RCC 7860 (cell line): ENCODE results near the gene RMDN3.

ENCODE experiments used
- DNase-seq: peaks from one replicate; pipeline ENCODE4 v3.0.0-alpha.2; 2015; ENCODE audit warnings: low spot score
- FAIRE-seq: peaks from 2 replicates; lab custom pipeline; 2012; peaks lifted over from hg19 to GRCh38; lab: Jason Lieb, UNC

Gene RMDN3

GRCh38 chr15:40696228-40696627 lies 58.8 kb downstream of the RMDN3 start:
- no peak for FAIRE-seq

GRCh38 chr15:40695469-40695890 lies 59.6 kb downstream of the RMDN3 start:
- FAIRE-seq (no peak), DNase-seq (no peak)

More at GRCh38 chr15:40696228-40696627, 58.8 kb downstream of the RMDN3 start:
- DNase-seq: no peak

- peak; percentile 75 for DNase-seq
- no peak for FAIRE-seq
These were observed 60.2 kb downstream of the RMDN3 start, which contains the start of gene RAD51 for GRCh38 chr15:40694688-40695468. TSS of gene RAD51 (plus strand) at chr15:40695174. CDS start at chr15:40698759, 3,585 bp downstream.

- DNase-seq: no peak
- no peak for FAIRE-seq
These were observed 61.0 kb downstream of the RMDN3 start for GRCh38 chr15:40693904-40694687.

GRCh38 chr15:40691737-40692136 lies 63.3 kb downstream of the RMDN3 start:
- DNase-seq (no peak), FAIRE-seq (no peak)

GRCh38 chr15:40688932-40689799 lies 65.9 kb downstream of the RMDN3 start:
- FAIRE-seq (no peak), DNase-seq (no peak)
